Testis (tissue), 2 donors: Measurements from ENCODE around the gene PPIL1.

Source experiments
- POLR2A ChIP-seq: fragments of 450-650 bp; IDR thresholded peaks from one replicate; pipeline ENCODE4 v1.6.1; 2017; ENCODE audit warnings: antibody characterized with exemption, mild to moderate bottlenecking, moderate library complexity
- TF ChIP-seq, protein P1 (sequence below), 3 experiments: fragments of 450-650 bp in 2 of 3; fragments of 200-600 bp in 1 of 3; sonication (generic) in 1 of 3; IDR thresholded peaks; one replicate each; pipeline ENCODE4 v1.5.1; 2016 to 2019; ENCODE audit warnings: antibody characterized with exemption in 3 of 3, mild to moderate bottlenecking in 2 of 3, moderate library complexity in 1 of 3

GRCh38 chr6:36807143-36807542 is 67.5 kb downstream of the PPIL1 start:
- TF ChIP-seq, protein P1, sequence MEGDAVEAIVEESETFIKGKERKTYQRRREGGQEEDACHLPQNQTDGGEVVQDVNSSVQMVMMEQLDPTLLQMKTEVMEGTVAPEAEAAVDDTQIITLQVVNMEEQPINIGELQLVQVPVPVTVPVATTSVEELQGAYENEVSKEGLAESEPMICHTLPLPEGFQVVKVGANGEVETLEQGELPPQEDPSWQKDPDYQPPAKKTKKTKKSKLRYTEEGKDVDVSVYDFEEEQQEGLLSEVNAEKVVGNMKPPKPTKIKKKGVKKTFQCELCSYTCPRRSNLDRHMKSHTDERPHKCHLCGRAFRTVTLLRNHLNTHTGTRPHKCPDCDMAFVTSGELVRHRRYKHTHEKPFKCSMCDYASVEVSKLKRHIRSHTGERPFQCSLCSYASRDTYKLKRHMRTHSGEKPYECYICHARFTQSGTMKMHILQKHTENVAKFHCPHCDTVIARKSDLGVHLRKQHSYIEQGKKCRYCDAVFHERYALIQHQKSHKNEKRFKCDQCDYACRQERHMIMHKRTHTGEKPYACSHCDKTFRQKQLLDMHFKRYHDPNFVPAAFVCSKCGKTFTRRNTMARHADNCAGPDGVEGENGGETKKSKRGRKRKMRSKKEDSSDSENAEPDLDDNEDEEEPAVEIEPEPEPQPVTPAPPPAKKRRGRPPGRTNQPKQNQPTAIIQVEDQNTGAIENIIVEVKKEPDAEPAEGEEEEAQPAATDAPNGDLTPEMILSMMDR (IDR thresholded peaks at IDR 0.05): no peak
- no peak for TF ChIP-seq POLR2A
